Tibial nerve (tissue), 3 donors: ENCODE results near the gene XKR7.

Experiments used
- CTCF ChIP-seq, 5 experiments: fragments of 200-600 bp in 3 of 5; fragments of 450-650 bp in 2 of 5; sonication (generic) in 3 of 5; IDR thresholded peaks; one replicate each; pipeline ENCODE4 v1.5.1; 2016 to 2019; ENCODE audit warnings: antibody characterized with exemption in 5 of 5, mild to moderate bottlenecking in 3 of 5, moderate library complexity in 2 of 5
- POLR2A ChIP-seq, 2 donors: fragments of 450-650 bp; IDR thresholded peaks; one replicate each; pipeline ENCODE4 v1.6.1; 2017; ENCODE audit warnings: antibody characterized with exemption in 2 of 2, mild to moderate bottlenecking in 2 of 2, moderate library complexity in 2 of 2

GRCh38 chr20:31943052-31943471 lies 24.9 kb upstream of the XKR7 start:
- TF ChIP-seq POLR2A (IDR thresholded peaks at IDR 0.05): no peak
- TF ChIP-seq CTCF (IDR thresholded peaks at IDR 0.05): no peak
